ENCODE results near the gene TUBGCP6.

DNA sequence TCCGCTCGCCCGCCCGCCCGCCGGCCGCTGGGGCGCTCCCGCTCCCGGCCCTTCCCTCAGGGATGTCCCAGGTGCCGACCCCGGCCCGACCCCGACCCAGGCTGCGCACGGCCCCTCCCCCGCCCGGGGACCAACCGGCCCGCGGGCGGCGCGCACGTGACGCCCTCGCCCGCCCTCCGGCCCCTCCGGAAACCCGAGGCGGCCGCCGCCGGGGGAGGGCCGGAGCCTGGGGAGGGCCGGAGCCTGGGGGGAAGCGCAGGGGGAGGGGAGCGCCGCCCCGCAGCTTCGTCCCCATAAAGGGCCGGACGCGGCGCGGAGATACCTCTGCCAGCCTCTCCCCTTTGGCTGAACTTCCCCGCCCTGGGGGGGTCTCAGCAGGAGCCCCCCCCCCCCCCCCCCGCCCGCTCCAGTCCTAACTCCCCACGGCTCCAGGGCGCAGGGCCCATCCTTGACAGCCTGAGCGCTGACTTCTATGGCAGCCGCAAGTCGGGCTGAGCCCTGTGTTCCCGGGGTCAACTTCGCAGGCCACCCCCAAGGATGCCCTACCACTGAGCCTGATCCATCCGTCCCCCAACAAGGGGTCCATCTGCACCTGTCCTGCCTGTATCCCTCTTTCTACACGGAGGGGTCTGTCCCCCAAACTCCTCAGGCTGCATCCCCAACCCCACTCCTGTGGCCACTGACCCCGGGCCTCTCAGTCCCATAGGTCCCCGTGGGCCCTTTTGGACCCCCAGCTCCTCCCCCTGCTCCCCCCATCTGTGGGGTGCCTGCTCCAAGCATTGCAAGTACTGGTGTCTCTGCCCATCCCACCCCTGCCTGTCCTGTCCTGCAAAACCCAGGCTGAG is 17.0 kb upstream of the TUBGCP6 start, which contains the start of gene MAPK12:
- TF ChIP-seq CTCF (IDR thresholded peaks at IDR 0.05 in 4 of 5, conservative IDR thresholded peaks at IDR 0.05 in 1 of 5) = no peak
- TF ChIP-seq POLR2A (IDR thresholded peaks at IDR 0.05) = peak; percentile 86 to 96

Data from gastrocnemius medialis (tissue), 4 donors.